DOHH2 (cell line): Measurements from ENCODE around the gene RPL7L1.

Experiments
- EZH2phosphoT487 ChIP-seq: fragments of 200-600 bp; sonication (generic); IDR thresholded peaks from 2 replicates; pipeline ENCODE4 v1.6.1; 2017; ENCODE audit warnings: borderline replicate concordance, mild to moderate bottlenecking, antibody characterized with exemption, low read length, moderate library complexity, mixed read lengths
- TF ChIP-seq, protein P1 (sequence below): fragments of 200-600 bp; sonication (generic); IDR thresholded peaks from one replicate; pipeline ENCODE4 v1.5.1; 2014; ENCODE audit warnings: antibody characterized with exemption, mild to moderate bottlenecking, low read depth, low read length; ENCODE audit not compliant: poor library complexity, severe bottlenecking

DNA sequence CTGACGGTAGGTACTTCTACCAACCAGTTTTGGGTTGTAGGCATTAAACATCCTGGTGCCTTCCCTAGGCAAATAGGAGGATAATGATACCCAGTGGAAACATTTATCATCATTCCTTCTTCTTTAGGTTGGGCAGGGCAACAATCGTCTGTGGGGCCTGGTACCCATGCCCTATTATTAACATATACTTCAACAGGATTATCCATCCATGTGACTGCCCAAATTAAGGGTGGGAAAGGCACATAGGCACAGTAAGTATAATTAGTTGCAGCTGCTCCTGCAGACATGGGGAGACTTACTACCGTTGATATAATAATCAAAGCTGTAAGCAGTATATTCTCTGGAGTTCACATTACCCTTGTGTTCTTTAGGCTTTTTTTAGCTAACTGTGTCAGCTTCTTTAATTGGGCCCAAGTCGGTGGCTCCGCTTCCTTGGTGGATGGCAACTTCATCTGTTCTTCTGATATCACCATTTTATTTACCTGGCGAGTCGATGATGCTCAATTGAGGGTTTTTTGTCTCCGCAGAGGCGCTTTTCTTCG lies 16.8 kb downstream of the RPL7L1 start:
- TF ChIP-seq, protein P1, sequence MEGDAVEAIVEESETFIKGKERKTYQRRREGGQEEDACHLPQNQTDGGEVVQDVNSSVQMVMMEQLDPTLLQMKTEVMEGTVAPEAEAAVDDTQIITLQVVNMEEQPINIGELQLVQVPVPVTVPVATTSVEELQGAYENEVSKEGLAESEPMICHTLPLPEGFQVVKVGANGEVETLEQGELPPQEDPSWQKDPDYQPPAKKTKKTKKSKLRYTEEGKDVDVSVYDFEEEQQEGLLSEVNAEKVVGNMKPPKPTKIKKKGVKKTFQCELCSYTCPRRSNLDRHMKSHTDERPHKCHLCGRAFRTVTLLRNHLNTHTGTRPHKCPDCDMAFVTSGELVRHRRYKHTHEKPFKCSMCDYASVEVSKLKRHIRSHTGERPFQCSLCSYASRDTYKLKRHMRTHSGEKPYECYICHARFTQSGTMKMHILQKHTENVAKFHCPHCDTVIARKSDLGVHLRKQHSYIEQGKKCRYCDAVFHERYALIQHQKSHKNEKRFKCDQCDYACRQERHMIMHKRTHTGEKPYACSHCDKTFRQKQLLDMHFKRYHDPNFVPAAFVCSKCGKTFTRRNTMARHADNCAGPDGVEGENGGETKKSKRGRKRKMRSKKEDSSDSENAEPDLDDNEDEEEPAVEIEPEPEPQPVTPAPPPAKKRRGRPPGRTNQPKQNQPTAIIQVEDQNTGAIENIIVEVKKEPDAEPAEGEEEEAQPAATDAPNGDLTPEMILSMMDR = no peak
- TF ChIP-seq EZH2phosphoT487 = no peak
